GM21447 (cell line): Measurements from ENCODE around the gene NOVA2.

Source experiments
- ATAC-seq: cut with Tn5 transposase; IDR thresholded peaks from one replicate; pipeline ENCODE4 v1.9.1; 2021; ENCODE audit not compliant: unreplicated experiment

The NOVA2 gene, protein sequence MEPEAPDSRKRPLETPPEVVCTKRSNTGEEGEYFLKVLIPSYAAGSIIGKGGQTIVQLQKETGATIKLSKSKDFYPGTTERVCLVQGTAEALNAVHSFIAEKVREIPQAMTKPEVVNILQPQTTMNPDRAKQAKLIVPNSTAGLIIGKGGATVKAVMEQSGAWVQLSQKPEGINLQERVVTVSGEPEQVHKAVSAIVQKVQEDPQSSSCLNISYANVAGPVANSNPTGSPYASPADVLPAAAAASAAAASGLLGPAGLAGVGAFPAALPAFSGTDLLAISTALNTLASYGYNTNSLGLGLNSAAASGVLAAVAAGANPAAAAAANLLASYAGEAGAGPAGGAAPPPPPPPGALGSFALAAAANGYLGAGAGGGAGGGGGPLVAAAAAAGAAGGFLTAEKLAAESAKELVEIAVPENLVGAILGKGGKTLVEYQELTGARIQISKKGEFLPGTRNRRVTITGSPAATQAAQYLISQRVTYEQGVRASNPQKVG

DNA sequence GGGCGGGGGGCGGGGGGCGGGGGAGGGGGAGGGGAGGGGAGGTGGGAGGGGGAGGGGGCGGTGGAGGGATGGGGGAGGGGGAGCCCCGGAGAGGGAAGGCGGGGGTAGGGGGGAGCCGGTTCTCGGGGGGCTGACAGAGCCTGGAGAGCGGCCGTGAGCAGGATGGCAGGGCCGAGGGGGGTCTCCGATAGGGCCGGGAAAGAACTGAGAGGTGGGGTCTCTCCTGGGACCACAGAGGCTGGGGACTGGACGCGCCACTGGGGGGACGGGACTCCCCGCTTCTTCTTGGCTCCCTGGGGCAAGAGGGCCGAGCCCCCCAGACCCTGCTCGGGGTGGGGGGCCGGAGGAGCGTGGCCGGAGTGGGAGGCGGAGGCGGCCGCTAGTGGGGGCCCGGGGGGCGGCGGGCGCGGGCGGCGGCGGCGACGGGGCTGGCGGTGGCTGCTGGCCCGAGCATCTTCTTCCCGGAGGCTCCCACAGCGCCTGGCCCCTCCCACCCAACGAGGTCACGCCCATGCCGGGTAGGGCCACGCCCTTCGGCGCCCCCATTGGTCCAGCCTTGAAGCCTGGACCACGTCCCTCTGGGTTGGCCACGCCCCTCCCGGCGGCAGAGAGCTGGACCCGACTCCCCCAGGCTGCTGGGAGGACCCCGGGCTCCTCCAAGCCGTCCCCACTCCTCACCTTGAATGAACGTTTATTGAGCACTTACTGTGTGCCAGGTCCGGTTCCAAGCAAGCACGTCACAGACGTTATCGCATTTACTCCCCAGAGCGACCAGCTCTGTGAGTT, at the start of gene NOVA2:
Gene NOVA2 (minus strand): TSS at position 313 of the 786 bp plus-strand sequence. CDS start 514 bp downstream, outside the sequence.
- no peak for ATAC-seq

DNA sequence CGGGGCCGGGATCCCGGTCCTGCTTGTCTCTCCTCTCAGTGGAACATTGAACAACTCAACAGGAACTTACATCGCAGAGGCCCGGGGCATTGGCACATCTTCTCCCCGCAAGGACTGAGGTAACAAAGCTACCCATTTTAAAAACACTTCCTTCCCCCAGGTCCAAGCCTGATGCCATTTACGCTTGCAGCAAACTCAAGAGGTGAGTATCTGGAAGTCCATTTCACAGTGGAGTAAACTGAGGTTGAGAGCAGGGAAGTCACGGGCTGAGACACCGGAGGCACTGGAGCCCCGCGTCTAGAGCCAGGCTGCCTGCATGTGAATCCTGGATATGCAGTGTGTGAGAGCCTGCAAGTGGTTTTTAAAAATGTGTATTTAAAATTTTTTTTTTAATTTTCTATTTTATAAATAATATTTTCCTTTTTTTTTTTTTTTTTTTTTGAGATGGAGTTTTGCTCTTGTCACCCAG, 49.7 kb upstream of the NOVA2 start:
- no peak for ATAC-seq

DNA sequence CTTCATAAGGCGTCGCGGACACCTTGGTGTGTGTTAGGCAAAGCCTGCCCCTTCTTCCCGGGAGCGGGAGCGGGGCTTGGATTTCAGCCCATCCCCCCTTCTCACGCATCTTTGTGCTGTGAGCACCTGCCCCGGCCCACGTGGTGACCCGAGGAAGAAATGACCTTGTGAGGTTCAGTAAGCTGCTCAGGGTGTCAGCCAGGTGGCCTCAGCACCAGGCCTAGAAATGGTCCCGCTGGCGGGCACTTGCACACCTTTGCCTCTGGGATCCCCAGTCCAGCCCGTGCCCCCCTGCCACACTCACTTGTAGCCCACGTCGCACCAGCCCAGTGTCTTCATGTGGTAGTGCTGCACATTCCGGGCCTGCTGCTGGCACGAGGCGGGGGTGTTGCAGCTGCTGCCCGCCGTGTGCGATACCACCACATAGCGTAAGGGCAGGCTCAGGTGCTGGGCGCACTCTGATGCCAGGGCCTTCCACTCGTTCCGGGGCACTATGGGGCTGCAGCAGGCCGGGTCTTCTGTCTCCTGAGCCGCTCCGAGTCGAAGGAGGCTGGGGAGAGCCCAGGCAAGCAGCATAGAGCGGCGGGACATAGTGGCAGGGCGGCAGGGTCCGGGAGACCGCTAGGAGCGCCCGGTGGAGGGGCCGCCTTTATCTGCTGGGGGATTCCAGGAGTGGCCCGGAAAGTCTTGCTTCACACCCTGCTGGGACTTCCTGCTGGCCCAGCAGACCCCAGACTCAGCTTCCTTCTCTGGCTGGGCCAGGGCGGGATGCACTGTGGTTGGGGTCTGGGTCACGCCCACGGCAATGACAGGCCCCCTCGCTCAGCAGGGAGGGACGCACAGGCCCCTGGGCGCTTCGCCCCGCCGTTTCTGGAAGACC, 49.0 kb upstream of the NOVA2 start, which contains the start of gene PGLYRP1:
Gene PGLYRP1 (minus strand): TSS at position 623 of the 880 bp plus-strand sequence. CDS start 32 bp downstream, at position 591.
- ATAC-seq = no peak

DNA sequence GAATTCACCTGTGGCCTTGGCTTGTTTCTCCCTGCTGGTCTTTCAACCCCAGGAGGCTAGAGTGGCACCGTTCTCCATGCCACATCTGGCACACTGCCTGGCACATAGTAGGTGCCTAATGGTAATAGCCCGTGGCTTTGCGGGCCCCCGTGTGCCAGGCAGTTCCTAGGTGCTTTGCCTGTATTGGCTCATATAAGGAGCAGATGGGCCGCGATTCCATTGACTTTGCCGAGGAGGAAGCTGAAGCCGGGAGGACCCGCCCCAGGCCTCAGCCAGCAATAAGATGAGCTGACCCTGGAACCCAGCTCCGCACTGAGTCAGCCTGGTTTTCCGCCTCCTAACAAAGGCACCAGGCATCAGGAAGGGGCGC, 48.4 kb upstream of the NOVA2 start:
- ATAC-seq = no peak

DNA sequence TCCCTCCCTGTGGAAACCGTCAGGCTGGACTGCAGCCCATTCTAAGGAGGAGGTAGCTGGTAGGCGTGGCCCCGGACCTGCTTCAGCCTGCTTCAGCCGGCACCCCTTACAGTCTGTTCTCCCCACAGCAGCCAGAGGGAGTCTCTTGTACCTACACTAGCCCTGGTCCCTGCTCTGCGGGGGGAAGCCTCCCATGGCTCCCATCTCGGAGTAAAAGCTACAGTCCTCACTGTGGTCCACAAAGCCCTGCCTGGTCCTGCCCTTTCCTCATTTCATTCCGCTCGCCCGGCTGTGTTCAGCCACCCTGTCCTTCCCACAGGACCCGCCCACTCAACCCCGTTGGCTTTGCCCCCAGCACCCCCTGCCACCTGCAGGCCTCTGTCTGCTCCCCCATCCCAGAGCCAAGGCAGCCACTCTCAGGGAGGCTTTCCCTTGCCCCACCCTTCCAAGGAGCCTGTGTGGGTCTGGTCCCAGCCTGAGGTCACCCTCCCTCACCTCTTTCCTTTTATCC, 47.9 kb upstream of the NOVA2 start:
- ATAC-seq = no peak

DNA sequence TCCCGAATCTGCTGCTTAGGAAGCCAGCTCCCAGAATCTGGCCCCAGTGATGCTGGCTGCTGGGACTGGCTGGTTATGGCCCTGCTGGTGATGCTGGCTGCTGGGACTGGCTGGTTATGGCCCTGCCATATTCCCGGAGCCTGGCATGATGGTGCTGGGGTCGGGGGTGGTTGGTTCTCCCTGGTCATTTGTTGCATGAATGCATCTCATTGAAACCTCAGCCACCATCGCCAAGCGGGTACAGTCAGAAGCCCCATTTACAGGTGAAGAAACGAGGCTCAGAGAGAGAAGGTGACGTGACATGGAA, 47.1 kb upstream of the NOVA2 start:
- ATAC-seq = no peak

DNA sequence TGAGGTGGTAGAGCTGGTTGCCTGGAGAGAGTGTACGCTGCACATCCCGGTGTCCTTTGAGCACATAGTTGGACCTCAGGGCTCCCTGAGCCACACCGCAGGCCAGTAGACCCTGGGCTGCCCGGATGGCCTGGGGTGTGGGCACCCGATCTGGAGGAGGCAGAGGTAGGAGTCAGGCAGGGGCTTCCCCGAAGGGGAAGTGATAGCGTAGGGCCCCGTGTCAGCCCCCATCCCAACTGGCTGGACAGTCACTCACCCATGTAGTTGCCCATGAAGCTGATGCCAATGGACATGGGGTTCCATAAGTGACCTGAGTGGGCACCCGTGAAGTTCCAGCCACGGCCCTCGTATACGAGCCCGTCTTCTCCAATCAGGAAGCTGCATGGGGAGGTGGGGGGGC, 45.6 kb upstream of the NOVA2 start:
- ATAC-seq = no peak

DNA sequence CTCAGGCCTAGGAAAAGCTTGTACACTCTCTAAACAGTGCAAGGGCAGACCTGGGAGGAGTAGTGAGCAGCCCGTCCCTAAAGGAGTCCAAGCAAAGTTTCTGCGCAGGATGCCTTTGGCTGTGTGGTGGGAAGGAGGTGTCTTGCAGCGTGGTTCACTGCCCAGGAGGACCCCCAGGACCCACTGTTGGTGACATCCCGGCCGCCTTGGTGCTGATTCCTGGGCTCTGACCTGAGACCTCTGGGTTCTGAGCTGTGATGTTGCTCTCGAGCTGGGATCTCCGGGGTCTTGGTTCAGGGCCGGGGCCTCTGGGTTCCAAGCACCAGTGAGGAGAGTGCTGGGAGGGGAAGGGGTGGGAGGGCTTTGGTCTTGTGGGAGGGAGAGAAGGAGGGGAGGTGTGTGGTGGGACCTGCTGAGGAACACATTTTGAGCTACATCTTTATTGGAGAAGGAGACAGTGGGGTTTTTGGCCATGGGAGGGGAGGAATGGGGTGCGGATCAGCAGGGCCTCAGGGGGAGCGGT, 45.1 kb upstream of the NOVA2 start:
- no peak for ATAC-seq

DNA sequence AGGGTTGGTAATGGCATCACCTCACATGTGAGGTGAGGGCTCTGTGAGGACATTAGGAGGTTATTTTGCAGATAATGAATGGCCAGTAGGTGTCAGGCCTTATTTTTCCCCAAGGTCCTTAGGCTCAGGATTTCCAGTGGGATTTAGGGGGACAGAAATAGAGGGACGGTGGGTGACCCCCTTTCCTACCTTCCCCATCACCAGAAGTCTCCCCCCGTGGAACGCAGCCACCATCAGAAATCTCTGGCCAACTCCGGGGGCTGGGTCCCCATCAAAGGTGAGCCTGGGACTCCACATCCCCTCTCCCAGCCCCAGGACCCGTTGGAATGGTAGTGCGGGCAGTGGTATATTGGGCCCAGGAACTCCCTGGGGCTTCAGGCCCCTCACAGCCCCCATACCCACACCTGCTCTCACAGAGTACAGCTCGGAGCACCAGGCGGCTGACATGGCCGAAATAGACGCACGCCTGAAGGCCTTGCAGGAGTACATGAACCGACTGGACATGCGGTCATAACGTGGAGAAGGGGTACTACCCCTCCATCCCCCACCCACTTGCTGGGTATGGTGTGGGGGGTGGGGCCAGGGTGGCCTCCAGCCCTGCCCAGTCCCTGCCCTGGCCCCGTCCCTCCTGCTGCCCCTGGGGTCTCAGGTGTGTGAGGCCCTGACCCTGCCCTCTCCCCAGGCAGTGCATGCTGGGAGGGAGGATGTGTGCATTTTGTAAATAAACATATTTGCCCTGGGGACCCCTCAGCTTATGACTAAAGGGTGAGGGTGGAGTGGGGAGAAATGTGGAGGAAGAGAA, 44.4 kb upstream of the NOVA2 start:
- no peak for ATAC-seq

DNA sequence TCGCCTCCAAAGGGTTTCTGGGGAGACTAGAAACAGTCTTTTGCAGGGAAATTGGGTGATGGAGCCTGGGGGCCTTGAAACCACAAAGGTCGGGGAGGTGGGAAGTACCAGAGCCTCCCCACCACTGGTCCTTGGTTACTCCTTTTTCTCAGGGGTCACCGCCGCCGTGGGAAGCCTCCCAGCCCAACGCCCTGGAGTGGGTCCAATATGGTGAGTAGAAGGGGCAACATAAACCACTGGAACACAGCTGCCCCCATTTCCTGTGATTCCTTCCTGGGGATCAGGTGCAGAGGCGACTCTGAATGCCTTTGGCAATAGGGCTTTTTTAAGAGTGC, 43.4 kb upstream of the NOVA2 start:
- no peak for ATAC-seq

DNA sequence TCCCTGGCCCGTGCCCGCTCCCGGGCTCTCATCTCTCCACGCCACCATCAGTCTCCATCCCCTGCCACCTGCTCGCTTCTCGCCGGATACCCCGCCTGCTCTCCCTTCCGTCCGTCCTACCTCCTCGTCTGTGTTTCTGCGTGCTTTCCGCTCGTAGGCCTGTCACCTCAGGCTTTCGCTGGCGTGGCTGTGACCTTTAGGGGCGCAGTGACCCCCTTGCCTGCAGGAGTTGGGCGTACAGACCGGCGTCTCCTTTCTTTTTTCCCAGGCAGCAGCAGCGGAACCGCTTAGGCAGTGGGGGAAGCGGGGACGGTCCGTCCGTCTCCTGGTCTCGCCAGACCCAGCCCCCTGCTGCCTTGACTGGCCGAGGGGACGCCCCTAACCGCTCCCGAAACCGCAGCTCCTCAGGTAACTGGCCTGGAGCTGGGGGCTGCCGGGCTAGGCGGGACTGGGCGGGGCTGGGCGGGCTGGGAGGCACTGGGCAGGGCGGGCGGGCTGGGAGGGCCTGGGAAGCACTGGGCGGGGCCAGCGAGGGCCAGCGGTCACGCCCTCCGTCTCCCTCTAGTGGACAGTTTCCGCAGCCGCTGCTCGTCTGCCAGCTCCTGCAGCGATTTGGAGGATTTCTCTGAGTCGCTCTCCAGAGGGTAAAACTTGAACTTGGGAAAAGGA, 42.9 kb upstream of the NOVA2 start:
- ATAC-seq = no peak

DNA sequence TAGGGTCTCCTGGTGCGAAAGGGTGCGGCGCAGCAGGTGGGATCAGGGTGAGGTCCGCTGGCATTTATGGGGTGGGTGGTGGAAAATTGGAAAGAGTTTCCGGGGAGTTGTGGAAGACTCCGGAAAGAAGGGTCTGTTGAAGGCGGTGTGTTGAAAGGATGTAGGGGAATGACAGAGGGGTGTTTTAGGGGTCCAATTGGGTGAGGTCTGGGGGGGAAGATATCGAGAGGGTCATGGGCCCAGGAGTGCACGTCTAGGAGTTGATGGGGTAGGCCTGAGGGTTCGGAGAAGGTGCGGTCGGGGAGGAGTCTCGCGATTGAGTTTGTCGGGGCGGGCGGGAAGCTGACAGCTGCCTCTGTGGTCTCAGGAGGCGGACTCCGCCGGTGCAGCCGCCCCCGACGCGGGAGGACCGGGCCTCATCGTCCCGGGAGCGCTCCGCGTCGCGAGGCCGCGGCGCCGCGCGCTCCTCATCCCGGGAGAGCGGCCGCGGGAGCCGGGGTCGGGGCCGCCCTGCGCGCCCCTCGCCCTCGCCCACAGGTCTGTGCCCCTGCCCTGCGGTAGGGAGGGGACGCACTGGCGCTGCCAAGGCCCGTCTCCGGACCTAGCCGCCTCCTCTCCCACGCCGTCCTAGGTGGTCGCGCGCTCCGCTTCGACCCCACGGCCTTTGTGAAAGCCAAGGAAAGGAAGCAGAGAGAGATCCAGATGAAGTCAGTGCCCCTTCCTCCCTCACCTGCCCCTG, 42.2 kb upstream of the NOVA2 start:
- ATAC-seq = no peak

DNA sequence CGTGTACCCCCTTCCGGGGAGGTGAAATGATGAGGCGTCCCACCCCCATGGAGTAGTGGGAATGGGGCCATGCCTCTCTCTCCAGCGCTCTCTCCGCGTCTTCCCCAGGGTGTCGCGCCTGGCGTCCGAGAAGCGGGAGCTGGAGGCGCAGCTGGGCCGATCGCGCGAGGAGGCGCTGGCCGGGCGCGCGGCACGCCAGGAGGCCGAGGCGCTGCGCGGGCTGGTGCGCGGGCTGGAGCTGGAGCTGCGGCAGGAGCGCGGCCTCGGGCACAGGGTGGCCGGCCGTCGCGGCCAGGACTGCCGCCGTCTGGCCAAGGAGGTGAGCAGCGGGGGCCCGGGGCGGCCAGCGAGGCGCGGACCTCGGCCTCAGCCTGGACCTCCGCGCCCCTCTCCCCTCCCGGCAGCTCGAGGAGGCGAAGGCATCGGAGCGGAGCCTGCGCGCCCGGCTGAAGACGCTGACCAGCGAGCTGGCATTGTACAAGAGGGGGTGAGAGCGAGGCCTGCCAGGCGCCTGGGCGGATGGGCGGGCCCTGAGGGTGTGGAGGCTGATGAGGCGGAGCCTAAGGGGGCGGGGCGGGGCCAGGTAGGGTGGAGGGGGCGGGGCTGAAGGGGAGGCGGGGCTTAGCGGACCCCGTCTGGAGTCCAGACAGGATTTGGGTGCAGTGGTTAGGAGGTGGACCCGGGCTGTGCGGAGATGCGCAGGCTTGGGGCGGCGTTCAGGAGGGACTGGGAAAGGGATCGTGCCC, 41.4 kb upstream of the NOVA2 start:
- ATAC-seq = no peak

DNA sequence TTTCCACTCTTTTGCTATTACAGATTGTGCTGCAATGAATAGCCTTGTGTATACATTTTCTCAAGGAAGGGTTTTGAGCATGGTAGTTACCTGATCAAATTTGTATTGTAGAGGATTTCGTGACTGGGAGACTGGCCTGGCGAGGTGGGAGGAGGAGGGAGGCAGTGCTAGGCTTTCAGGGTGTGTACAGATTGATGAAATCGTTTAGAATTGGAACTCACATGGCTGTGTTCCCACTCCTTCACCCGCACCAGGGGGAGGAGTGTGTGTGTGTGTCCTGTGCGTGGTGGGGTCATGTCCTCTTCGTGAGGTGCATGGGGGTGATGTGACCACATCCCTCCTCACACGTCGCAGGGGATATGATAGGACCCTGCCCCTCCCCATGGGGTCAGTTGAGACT, 40.9 kb upstream of the NOVA2 start:
- ATAC-seq = no peak

DNA sequence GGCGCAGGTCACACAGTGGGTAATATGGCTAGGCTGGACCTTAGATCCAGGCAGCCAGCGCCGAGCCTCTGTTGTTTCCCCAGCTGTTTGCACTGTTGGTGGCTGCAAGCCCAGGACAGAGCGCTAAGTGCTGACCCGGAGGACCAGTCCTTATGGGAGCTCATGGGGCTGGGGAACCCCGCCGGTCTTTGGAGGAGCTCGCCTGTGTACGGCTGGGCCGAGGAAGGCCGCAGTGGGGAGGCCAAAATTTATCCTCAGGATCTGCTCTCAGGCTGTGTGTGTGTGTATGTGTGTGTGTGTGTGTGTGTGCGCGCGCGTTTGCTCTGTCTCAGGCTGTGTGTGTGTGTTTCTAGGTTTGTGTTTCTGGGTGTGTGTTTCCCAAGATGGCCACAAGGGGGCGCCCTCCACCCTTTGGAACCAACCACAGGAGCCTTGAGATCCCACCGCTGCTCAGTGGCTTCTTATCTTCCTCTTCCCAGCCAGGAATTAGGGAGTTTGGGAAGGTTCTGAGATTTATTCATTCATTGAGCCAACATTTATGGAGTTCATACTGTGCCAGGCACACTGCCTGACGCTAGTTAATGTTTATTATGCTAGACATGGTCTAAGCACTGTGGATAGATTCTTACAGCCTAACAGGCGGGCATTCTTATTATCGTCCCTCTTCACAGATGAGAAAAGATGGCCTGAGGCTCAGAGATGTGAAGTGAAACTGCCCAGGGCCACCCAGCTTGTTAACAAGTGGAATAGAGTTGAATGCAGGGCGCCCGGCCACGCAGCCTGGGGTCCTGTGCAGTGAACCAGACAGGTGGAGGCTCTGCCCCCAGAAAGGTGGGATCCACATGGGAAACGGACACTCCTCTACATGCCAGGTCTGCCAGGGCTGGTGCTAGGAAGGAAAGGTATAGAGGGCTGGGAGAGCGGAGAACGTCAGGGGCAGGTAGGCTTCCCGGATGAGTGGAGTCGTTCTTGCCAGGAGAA, 36.2 kb upstream of the NOVA2 start:
- no peak for ATAC-seq

DNA sequence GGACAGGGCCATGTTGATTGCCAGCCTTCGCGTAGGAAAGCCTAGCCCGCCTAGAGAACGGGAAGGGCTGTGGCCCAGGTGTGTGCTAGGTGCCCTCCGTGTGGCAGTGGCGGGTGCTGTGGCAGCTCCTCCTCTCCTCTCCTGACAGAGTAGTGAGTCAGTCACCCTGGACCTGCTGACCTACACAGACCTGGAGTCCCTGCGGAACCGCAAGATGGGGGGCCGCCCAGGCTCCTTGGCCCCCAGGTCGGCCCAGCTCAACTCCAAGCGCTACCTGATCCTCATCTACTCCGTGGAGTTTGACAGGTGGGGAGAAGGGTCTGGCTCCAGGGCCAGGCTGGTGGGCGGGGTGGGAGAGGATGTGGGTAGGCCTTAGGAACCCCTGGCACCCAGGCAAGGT, 32.7 kb upstream of the NOVA2 start:
- no peak for ATAC-seq
